RCC 7860 (cell line): ENCODE results near the gene SRRM3.
"Not testable (repeated sequence)": the region's sequence is repeated elsewhere in the genome, so short reads cannot be mapped to it uniquely, and the experiment has no call there.

Source experiments
- DNase-seq: peaks from one replicate; pipeline ENCODE4 v3.0.0-alpha.2; 2015; ENCODE audit warnings: low spot score
- FAIRE-seq: peaks from 2 replicates; lab custom pipeline; 2012; peaks lifted over from hg19 to GRCh38; lab: Jason Lieb, UNC

SRRM3 gene

GRCh38 chr7:76201732-76202665, at the start of gene SRRM3:
Gene SRRM3, plus strand, starts transcription at chr7:76201896. Its CDS starts 33,171 bp downstream, at chr7:76235067.
- peak; percentile 45 for DNase-seq
- no peak for FAIRE-seq

- FAIRE-seq = peak; percentile 61
- no peak for DNase-seq
Measured at GRCh38 chr7:76151932-76152331, 49.8 kb upstream of the SRRM3 start.

- not testable (repeated sequence) for FAIRE-seq, DNase-seq
Measured at GRCh38 chr7:76153571-76154230, 48.0 kb upstream of the SRRM3 start.

- DNase-seq (no peak), FAIRE-seq (no peak)
Measured at GRCh38 chr7:76155938-76156337, 45.8 kb upstream of the SRRM3 start.

GRCh38 chr7:76156992-76157685, 44.6 kb upstream of the SRRM3 start:
- DNase-seq, FAIRE-seq: not testable (repeated sequence)

- not testable (repeated sequence) for DNase-seq
Measured at GRCh38 chr7:76158416-76158815, 43.3 kb upstream of the SRRM3 start.

GRCh38 chr7:76162416-76163170, 39.1 kb upstream of the SRRM3 start:
- FAIRE-seq, DNase-seq: not testable (repeated sequence)

More at GRCh38 chr7:76158416-76158815, 43.3 kb upstream of the SRRM3 start:
- not testable (repeated sequence) for FAIRE-seq

- DNase-seq = not testable (repeated sequence)
Measured at GRCh38 chr7:76163812-76164211, 37.9 kb upstream of the SRRM3 start.

GRCh38 chr7:76165106-76165972, 36.4 kb upstream of the SRRM3 start:
- DNase-seq (no peak), FAIRE-seq (no peak)

More at GRCh38 chr7:76163812-76164211, 37.9 kb upstream of the SRRM3 start:
- not testable (repeated sequence) for FAIRE-seq

- no peak for DNase-seq
- FAIRE-seq = no peak
Measured at GRCh38 chr7:76165973-76166403, 35.7 kb upstream of the SRRM3 start.

- DNase-seq (peak; percentile 95), FAIRE-seq (peak; percentile 49)
Measured at GRCh38 chr7:76166404-76167255, 35.1 kb upstream of the SRRM3 start.

- FAIRE-seq = no peak
- DNase-seq = no peak
Measured at GRCh38 chr7:76173566-76174205, 28.0 kb upstream of the SRRM3 start.

GRCh38 chr7:76176951-76177350, 24.7 kb upstream of the SRRM3 start:
- FAIRE-seq, DNase-seq: not testable (repeated sequence)

GRCh38 chr7:76179686-76180085, 22.0 kb upstream of the SRRM3 start:
- DNase-seq = no peak

GRCh38 chr7:76182225-76182960, 19.3 kb upstream of the SRRM3 start:
- DNase-seq = no peak
- no peak for FAIRE-seq

More at GRCh38 chr7:76179686-76180085, 22.0 kb upstream of the SRRM3 start:
- no peak for FAIRE-seq

- FAIRE-seq (no peak), DNase-seq (no peak)
Measured at GRCh38 chr7:76185187-76185896, 16.4 kb upstream of the SRRM3 start.
